Retinal pigment epithelial cell (primary cell): ENCODE data around the gene RGS7.

Experiments used
- DNase-seq: peaks from one replicate; pipeline ENCODE4 v3.0.0-alpha.2; 2010; ENCODE audit warnings: low read depth
- H3K4me3 ChIP-seq: 2 replicates; pipeline ENCODE4 v1.5.1; 2011; ENCODE audit warnings: mild to moderate bottlenecking, low read length, control low read depth, moderate library complexity
- TF ChIP-seq, protein P1 (sequence below): conservative IDR thresholded peaks from 2 replicates; pipeline ENCODE4 v1.5.1; 2011; ENCODE audit warnings: low read depth, low read length, control low read depth, inconsistent platforms

Gene RGS7

DNA sequence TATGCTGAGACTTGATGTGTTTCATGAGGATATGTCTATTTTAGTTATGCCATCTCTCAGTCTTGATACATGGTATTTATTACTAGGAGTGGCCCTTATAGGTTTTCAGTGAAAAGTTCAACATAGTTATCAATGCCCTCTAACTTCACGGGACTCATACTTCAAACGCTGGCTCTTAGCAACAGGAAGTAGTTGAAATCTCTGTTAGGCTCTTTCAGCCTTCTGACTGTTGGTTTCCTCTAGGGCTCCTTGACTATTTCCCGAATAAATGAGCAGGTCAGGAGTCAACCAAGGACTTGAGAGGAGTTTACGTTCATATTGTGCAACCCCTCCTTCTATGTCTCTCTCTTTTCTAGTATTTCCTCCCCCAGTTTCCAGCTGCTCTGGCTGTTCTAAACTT, 141.8 kb downstream of the RGS7 start:
- no peak overlapping the region for H3K4me3 ChIP-seq
- no peak for DNase-seq
- TF ChIP-seq, protein P1, sequence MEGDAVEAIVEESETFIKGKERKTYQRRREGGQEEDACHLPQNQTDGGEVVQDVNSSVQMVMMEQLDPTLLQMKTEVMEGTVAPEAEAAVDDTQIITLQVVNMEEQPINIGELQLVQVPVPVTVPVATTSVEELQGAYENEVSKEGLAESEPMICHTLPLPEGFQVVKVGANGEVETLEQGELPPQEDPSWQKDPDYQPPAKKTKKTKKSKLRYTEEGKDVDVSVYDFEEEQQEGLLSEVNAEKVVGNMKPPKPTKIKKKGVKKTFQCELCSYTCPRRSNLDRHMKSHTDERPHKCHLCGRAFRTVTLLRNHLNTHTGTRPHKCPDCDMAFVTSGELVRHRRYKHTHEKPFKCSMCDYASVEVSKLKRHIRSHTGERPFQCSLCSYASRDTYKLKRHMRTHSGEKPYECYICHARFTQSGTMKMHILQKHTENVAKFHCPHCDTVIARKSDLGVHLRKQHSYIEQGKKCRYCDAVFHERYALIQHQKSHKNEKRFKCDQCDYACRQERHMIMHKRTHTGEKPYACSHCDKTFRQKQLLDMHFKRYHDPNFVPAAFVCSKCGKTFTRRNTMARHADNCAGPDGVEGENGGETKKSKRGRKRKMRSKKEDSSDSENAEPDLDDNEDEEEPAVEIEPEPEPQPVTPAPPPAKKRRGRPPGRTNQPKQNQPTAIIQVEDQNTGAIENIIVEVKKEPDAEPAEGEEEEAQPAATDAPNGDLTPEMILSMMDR = no peak

DNA sequence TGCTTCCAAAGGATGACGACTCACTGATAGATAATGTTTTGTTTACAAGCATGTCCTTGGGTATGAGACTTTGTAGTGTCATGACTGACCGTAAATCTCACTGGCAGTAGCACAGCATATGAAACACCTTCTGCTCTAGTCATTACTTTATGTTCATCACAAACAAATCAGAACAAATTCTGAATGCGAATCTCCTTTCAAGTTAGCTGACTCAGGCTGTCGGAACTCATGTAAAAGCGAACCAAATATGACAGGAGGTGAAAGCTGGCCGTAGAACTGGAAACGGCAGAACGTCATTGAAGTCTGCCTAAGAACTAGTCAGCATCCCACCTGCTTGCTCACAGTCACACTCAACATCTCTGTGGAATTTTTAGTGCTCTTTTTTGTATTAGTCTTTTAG, 143.9 kb downstream of the RGS7 start:
- no peak for DNase-seq
- no peak overlapping the region for H3K4me3 ChIP-seq
- TF ChIP-seq, protein P1 = no peak

DNA sequence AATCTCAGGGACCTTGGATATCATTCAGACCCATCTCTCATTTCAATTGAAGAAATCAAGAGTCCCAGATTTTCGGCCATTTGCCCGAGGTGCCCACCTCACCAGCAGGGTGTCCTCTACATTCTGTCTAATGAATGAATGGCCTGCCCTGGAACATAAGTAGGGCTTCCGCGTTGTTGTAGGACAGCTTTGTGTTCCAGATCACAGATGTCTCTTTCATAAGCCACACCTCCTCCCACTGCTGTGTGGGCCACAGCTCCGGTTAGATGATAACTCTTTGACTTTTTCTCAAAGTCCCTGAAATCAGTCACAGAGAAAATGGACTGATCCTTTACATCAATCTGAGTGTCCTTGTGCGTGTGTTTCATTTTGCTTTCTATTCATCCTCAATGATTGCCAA, 144.4 kb downstream of the RGS7 start:
- no peak overlapping the region for H3K4me3 ChIP-seq
- TF ChIP-seq, protein P1 = no peak
- DNase-seq = no peak

DNA sequence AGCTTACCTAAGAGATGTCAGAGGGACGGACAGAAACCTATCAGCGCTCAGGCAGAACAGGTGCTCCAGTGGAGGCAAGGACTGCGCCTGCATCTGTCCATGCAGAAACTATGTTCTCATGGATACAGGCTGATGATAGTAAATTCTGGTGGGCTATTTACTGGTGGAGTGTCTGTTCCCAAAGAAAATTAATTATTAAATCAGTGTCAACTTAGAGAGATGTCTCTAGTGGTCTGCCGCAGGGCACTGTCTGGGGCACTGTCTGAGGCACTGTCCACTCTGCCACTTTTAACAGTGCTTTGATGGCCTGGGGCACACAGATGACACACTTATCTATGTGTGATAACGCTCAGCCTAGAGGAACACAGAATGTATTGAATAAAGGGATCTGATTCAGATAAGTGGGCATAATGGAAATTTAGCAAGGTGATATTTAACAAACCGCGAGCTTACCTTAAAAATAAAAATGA, 148.1 kb downstream of the RGS7 start:
- H3K4me3 ChIP-seq = no peak overlapping the region
- DNase-seq = no peak
- TF ChIP-seq, protein P1 = no peak

DNA sequence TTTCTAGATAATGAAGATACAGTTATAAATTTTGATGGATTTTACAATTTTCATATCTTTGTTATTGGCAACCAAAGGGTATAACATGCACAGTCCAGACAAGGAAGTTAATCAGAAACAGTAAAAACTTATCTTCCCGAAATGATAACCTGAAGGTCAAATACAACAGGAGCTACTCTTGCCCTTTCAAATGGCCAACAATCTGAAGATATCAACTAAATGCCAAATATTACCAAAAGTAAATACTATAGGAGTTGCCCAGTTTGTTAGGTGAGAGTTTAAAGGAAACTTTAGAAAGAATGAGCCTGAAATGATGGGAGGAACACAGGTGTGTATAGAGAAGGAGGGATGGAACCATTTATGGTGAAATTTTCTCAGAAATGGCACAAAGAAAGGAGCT, 153.2 kb downstream of the RGS7 start:
- no peak overlapping the region for H3K4me3 ChIP-seq
- TF ChIP-seq, protein P1 = no peak
- no peak for DNase-seq

DNA sequence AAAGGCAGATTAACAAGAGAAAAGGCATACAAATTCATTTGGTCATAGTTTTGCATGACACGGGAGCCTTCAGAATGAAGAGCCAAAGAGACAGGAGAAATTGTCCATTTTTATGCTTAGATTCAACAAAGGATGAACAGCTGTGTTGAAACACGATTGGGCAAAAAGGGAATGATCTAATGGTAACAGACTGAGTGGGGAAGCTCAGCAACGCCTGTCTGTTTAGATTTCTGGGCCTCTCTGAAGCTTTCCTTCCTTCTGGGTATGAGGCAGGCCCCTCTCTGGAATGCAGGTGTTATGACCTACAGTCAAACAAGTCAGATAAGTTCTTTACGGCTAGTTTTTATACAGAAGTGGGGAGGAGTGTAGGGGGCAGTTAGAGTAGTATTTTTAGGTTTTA, 154.6 kb downstream of the RGS7 start:
- TF ChIP-seq, protein P1 = no peak
- no peak for DNase-seq
- no peak overlapping the region for H3K4me3 ChIP-seq

DNA sequence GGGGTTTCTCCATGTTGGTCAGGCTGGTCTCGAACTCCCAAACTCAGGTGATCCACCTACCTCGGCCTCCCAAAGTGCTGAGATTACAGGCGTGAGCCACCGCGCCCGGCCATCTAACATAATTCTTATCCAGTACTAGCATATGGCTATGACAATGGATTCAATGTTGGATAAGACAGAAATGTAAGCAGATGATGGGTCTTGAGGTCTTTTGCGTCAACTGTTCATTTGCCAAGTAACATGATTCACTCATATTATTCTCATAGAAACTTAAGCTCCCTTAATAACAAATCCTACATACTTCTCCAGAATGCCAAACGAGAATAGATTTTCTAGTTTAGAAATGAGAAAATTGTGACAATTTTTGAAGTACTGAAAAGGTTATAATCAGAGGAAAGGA, 170.3 kb downstream of the RGS7 start:
- TF ChIP-seq, protein P1 = no peak
- H3K4me3 ChIP-seq = no peak overlapping the region
- DNase-seq = no peak
